Mononuclear cell (primary cell): ENCODE data around the gene ARRDC1. TPM values are rescaled to one million over a fixed set of nuclear protein-coding genes. Genes with fewer than 3 reads are reported as not detected.
A peak's percentile ranks its signal among the peaks of the same experiment; 100 is the strongest.
"Not testable (repeated sequence)": the region's sequence is repeated elsewhere in the genome, so short reads cannot be mapped to it uniquely, and the experiment has no call there.

ENCODE experiments used
- H3K27me3 ChIP-seq: 2 replicates; pipeline ENCODE4 v1.6.0; 2011; ENCODE audit warnings: low read length, control low read depth; ENCODE audit not compliant: insufficient read depth
- H3K4me1 ChIP-seq: 2 replicates; pipeline ENCODE4 v1.5.1; 2011; ENCODE audit warnings: mild to moderate bottlenecking, low read length, control low read depth; ENCODE audit not compliant: insufficient read depth
- H3K4me3 ChIP-seq: 2 replicates; pipeline ENCODE4 v1.5.1; 2011; ENCODE audit warnings: mild to moderate bottlenecking, low read length, moderate library complexity
- H3K9me3 ChIP-seq: 2 replicates; pipeline ENCODE4 v1.5.1; 2011; ENCODE audit warnings: low read depth, mild to moderate bottlenecking, control low read depth, low read length
- total RNA-seq: library from RNA; depleted of rRNA; stranded (reverse); fragments of >200 nt; gene quantifications from one replicate; pipeline ENCODE4 v1.2.3, GENCODE V29; 2012

ARRDC1 gene
- total RNA-seq, 1 donor: 28.7 TPM

DNA sequence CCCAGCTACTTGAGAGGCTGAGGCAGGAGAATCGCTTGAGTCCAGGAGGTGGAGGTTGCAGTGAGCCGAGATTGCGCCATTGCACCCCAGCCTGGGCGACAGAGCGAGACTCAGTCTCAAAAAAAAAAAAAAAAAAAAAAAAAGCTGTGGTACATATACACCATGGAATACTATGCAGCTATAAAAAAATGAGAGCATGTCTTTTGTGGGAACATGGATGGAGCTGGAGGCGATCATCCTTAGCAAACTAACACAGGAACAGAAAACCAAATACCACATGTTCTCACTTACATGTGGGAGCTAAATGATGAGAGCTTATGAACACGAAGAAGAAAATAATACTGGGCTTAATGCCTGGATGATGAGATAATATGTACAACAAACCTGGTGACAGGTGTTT lies 8.9 kb upstream of the ARRDC1 start:
- H3K4me3 ChIP-seq, H3K9me3 ChIP-seq, H3K27me3 ChIP-seq: not testable (repeated sequence)
- peaks cover 12% of the 10 kb centered on the region for H3K4me1 ChIP-seq

DNA sequence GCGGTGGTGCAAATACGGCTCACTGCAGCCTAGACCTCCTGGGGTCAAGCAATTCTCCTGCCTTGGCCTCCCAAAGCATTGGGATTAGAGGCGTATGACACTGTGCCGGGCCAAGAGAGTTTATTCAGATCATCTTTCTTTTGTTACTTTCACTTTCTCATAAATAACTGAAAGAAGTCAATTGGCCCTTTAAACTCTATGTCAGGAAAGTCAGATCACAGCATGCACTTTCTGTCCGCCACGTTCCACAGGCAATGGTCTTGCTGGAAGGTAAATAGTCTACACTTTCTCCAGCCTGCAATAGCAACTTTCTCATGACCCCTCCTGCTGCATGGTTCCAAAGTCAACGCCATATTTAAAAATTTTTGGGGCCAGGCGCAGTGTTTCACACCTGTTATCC lies 6.5 kb upstream of the ARRDC1 start:
- Histone ChIP-seq H3K4me3 (no peak overlapping the region), H3K27me3 (no peaks in the 10 kb centered on the region), H3K9me3 (no peaks in the 10 kb centered on the region), H3K4me1 (peaks cover 15% of the 10 kb centered on the region)

DNA sequence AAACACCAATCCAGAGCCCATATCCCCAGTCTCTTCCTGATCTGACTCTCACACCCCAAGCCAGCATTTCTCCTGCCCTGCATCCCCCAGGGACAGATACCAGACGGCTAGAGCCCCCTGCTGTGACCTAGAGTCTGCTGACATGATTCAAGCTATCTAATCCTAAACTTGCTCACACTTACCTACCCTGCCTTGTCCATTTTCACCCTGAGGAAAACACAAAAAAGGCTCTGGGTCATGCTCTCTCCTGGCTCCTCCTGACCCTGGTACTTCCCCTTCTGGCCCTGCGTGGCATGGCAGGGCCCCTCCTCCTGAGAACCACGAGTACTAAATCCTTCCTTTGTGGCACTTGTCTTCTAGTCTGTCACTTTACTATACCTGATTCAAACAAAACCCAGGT lies 2.8 kb upstream of the ARRDC1 start:
- Histone ChIP-seq H3K27me3 (no peaks in the 10 kb centered on the region), H3K4me3 (no peak overlapping the region), H3K4me1 (peaks cover 31% of the 10 kb centered on the region), H3K9me3 (no peaks in the 10 kb centered on the region)

GRCh38 chr9:137603879-137604278 lies 1.6 kb upstream of the ARRDC1 start:
- no peaks in the 10 kb centered on the region for H3K9me3 ChIP-seq
- H3K27me3 ChIP-seq: no peaks in the 10 kb centered on the region
- no peak overlapping the region for H3K4me3 ChIP-seq
- H3K4me1 ChIP-seq: peaks cover 43% of the 10 kb centered on the region

GRCh38 chr9:137604345-137605086 lies 970 bp upstream of the ARRDC1 start:
- Histone ChIP-seq H3K4me3 (no peak overlapping the region), H3K4me1 (peaks cover 49% of the 10 kb centered on the region), H3K27me3 (no peaks in the 10 kb centered on the region), H3K9me3 (no peaks in the 10 kb centered on the region)

GRCh38 chr9:137606005-137606621 lies 627 bp downstream of the ARRDC1 start:
- H3K4me3 ChIP-seq: peak overlapping the region; percentile 71
- no peaks in the 10 kb centered on the region for H3K9me3 ChIP-seq
- H3K27me3 ChIP-seq: no peaks in the 10 kb centered on the region
- H3K4me1 ChIP-seq: peaks cover 54% of the 10 kb centered on the region

- Histone ChIP-seq H3K27me3 (no peaks in the 10 kb centered on the region), H3K4me1 (peaks cover 60% of the 10 kb centered on the region), H3K4me3 (peak overlapping the region; percentile 71), H3K9me3 (no peaks in the 10 kb centered on the region)
Observed at GRCh38 chr9:137606734-137607138, 1.2 kb downstream of the ARRDC1 start.

- H3K27me3 ChIP-seq: no peaks in the 10 kb centered on the region
- H3K9me3 ChIP-seq: no peaks in the 10 kb centered on the region
- H3K4me3 ChIP-seq: peak overlapping the region; percentile 71
- H3K4me1 ChIP-seq: peaks cover 62% of the 10 kb centered on the region
Observed at GRCh38 chr9:137607141-137607857, 1.8 kb downstream of the ARRDC1 start.

- peaks cover 58% of the 10 kb centered on the region for H3K4me1 ChIP-seq
- H3K9me3 ChIP-seq: no peaks in the 10 kb centered on the region
- no peaks in the 10 kb centered on the region for H3K27me3 ChIP-seq
- H3K4me3 ChIP-seq: no peak overlapping the region
Observed at GRCh38 chr9:137610944-137611343, 5.5 kb downstream of the ARRDC1 start.

- Histone ChIP-seq H3K27me3 (no peaks in the 10 kb centered on the region), H3K4me1 (peaks cover 50% of the 10 kb centered on the region), H3K4me3 (no peak overlapping the region), H3K9me3 (no peaks in the 10 kb centered on the region)
Observed at GRCh38 chr9:137611623-137612609, 6.4 kb downstream of the ARRDC1 start.

DNA sequence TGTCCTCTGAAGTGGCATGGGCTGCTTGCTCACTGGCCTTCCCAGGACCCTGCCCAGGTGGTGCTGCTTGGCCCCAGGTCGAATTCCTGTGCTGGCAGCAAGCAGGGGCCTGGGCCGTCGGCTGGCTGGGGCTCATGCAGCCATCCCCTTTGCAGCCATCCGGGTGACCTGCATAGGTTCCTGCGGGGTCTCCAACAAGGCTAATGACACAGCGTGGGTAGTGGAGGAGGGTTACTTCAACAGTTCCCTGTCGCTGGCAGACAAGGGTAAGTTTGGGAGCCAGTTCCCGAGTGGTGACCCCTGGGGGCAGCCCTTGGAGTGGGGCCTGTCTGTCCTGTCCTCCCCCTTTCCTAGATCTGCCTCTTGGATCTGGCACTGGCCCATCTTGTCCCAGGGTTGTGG lies 7.3 kb downstream of the ARRDC1 start:
- Histone ChIP-seq H3K27me3 (no peaks in the 10 kb centered on the region), H3K4me3 (no peak overlapping the region), H3K4me1 (peaks cover 49% of the 10 kb centered on the region), H3K9me3 (no peaks in the 10 kb centered on the region)

DNA sequence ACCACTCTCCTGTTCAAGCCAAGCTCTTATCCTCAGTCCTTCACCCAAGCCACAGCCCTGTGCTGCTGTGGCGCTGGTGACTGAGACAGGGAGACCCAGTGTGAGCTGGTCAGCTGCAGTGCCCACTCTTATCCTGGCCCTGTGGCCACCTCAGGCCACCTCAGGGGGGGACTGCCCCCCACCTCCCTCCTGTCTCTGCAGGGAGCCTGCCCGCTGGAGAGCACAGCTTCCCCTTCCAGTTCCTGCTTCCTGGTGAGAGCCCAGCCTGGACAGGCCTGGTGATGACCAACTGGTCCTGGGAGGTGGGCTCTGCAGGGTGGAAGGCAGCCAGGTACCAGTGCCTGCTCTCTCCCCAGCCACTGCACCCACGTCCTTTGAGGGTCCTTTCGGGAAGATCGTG lies 7.8 kb downstream of the ARRDC1 start:
- Histone ChIP-seq H3K9me3 (no peaks in the 10 kb centered on the region), H3K4me1 (peaks cover 50% of the 10 kb centered on the region), H3K4me3 (no peak overlapping the region), H3K27me3 (no peaks in the 10 kb centered on the region)

DNA sequence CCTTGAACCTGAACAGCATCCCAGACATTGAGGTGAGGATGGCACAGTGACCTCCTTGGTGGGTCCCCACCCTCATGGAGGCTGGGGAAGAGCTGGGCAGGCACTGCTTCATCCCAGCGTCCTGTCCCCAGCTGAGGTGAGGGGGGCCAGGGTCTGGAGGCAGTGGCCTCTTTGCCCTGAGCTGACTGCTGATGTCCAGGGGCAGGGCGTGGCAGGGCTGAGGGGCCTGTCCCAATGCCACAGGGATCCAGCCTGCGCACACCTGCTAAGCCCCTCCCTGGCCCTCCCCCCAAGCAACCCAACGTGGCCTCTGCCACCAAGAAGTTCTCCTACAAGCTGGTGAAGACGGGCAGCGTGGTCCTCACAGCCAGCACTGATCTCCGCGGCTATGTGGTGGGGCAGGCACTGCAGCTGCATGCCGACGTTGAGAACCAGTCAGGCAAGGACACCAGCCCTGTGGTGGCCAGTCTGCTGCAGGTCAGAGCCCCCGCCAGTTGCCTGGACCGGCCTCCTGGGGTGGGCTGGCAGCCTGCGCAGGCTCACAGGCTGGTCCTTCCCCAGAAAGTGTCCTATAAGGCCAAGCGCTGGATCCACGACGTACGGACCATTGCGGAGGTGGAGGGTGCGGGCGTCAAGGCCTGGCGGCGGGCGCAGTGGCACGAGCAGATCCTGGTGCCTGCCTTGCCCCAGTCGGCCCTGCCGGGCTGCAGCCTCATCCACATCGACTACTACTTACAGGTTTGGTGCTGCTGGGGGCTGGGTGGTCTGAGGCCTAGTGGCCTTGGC lies 8.4 kb downstream of the ARRDC1 start:
- Histone ChIP-seq H3K4me1 (peaks cover 44% of the 10 kb centered on the region), H3K27me3 (no peaks in the 10 kb centered on the region), H3K4me3 (no peak overlapping the region), H3K9me3 (no peaks in the 10 kb centered on the region)
